ENCODE measurements around the gene GAP43.

Gene GAP43, protein sequence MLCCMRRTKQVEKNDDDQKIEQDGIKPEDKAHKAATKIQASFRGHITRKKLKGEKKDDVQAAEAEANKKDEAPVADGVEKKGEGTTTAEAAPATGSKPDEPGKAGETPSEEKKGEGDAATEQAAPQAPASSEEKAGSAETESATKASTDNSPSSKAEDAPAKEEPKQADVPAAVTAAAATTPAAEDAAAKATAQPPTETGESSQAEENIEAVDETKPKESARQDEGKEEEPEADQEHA

DNA sequence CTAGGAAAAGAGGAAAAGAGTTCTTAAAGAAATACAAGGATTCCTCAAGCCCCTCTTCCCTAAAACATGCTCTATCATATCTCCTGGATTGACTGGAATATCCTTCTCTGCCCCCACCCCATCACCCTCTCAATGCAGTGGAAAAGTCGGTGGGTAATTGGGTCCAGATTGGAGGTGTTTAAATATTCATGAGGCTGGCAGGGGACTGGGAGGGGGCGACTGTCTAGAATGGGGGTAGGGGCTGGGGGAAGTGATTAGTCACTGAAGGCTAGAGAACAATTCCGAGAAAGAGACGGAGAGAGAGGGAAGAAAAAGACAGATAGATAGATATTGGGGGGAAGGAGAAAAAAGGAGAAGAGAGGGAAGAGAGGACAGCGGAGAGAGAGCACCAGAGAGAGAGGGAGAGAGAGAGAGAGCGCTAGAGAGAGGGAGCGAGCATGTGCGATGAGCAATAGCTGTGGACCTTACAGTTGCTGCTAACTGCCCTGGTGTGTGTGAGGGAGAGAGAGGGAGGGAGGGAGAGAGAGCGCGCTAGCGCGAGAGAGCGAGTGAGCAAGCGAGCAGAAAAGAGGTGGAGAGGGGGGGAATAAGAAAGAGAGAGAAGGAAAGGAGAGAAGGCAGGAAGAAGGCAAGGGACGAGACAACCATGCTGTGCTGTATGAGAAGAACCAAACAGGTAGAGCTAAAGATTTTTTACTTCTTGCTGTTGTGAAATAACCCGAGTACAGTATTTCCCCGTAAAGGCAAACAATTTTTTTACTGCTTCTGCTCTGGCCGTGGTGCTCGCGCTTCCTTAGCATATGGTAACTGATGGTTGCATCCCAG, at the start of gene GAP43:
Gene GAP43 (plus strand): TSS at position 467 of the 825 bp plus-strand sequence. CDS start 180 bp downstream, at position 647.
- Histone ChIP-seq H3K36me3 (ENCODE audit: control insufficient read depth, insufficient read depth, low read length) (no peaks in the 10 kb centered on the region), H3K27me3 (replicated peaks; ENCODE audit: control insufficient read depth, insufficient read depth, low read length) (no peaks in the 10 kb centered on the region; the same call in 1 of the 2 replicates), H3K4me3 (replicated peaks; ENCODE audit: low read depth, low read length) (no peak within 1 kb of the TSS)
- DNase-seq (ENCODE audit: extremely low read depth, insufficient read length): no peak
- TF ChIP-seq, protein P1, sequence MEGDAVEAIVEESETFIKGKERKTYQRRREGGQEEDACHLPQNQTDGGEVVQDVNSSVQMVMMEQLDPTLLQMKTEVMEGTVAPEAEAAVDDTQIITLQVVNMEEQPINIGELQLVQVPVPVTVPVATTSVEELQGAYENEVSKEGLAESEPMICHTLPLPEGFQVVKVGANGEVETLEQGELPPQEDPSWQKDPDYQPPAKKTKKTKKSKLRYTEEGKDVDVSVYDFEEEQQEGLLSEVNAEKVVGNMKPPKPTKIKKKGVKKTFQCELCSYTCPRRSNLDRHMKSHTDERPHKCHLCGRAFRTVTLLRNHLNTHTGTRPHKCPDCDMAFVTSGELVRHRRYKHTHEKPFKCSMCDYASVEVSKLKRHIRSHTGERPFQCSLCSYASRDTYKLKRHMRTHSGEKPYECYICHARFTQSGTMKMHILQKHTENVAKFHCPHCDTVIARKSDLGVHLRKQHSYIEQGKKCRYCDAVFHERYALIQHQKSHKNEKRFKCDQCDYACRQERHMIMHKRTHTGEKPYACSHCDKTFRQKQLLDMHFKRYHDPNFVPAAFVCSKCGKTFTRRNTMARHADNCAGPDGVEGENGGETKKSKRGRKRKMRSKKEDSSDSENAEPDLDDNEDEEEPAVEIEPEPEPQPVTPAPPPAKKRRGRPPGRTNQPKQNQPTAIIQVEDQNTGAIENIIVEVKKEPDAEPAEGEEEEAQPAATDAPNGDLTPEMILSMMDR (IDR thresholded peaks at IDR 0.05; ENCODE audit: insufficient read depth, low read length, poor library complexity, severe bottlenecking): no peak

GRCh38 chr3:115576325-115576875, 46.9 kb upstream of the GAP43 start:
- H3K4me3 ChIP-seq (replicated peaks; ENCODE audit: low read depth, low read length): no peak overlapping the region
- no peaks in the 10 kb centered on the region for H3K27me3 ChIP-seq (replicated peaks; ENCODE audit: control insufficient read depth, insufficient read depth, low read length)

GRCh38 chr3:115577000-115577399, 46.3 kb upstream of the GAP43 start:
- H3K36me3 ChIP-seq (ENCODE audit: control insufficient read depth, insufficient read depth, low read length): no peaks in the 10 kb centered on the region
- H3K4me3 ChIP-seq (replicated peaks; ENCODE audit: low read depth, low read length): no peak overlapping the region
- H3K27me3 ChIP-seq (replicated peaks; ENCODE audit: control insufficient read depth, insufficient read depth, low read length): no peaks in the 10 kb centered on the region
- no peak for DNase-seq (ENCODE audit: extremely low read depth, insufficient read length)
- TF ChIP-seq, protein P1 (IDR thresholded peaks at IDR 0.05; ENCODE audit: insufficient read depth, low read length, poor library complexity, severe bottlenecking): no peak

More at GRCh38 chr3:115576325-115576875, 46.9 kb upstream of the GAP43 start:
- TF ChIP-seq, protein P1 (IDR thresholded peaks at IDR 0.05; ENCODE audit: insufficient read depth, low read length, poor library complexity, severe bottlenecking): no peak
- no peaks in the 10 kb centered on the region for H3K36me3 ChIP-seq (ENCODE audit: control insufficient read depth, insufficient read depth, low read length)
- no peak for DNase-seq (ENCODE audit: extremely low read depth, insufficient read length)

GRCh38 chr3:115578331-115578730, 45.0 kb upstream of the GAP43 start:
- no peak for DNase-seq (ENCODE audit: extremely low read depth, insufficient read length)
- TF ChIP-seq, protein P1 (IDR thresholded peaks at IDR 0.05; ENCODE audit: insufficient read depth, low read length, poor library complexity, severe bottlenecking): no peak
- no peak overlapping the region for H3K4me3 ChIP-seq (replicated peaks; ENCODE audit: low read depth, low read length)
- no peaks in the 10 kb centered on the region for H3K27me3 ChIP-seq (replicated peaks; ENCODE audit: control insufficient read depth, insufficient read depth, low read length)
- no peaks in the 10 kb centered on the region for H3K36me3 ChIP-seq (ENCODE audit: control insufficient read depth, insufficient read depth, low read length)

DNA sequence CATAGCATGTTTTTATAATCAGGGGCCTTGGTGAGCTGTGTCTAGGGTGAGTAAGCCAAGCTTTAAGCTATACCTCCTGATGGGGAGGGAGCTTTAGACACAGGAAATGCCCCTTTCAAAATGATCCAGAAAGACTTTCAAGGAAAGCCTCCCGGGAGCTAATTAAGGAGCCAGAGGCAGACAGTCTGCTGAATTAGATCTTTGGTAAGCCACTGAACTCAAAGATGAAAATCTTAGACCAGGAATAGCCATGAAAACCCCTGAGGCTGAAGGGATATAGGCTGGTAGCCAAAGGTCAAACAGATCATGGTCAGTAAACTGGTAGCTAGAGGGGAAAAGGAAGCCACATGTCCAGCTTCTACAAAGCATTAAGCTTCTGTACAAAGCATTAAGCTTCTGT, 42.7 kb upstream of the GAP43 start:
- H3K36me3 ChIP-seq (ENCODE audit: control insufficient read depth, insufficient read depth, low read length): no peaks in the 10 kb centered on the region
- no peak overlapping the region for H3K4me3 ChIP-seq (replicated peaks; ENCODE audit: low read depth, low read length)
- no peaks in the 10 kb centered on the region for H3K27me3 ChIP-seq (replicated peaks; ENCODE audit: control insufficient read depth, insufficient read depth, low read length)
- no peak for DNase-seq (ENCODE audit: extremely low read depth, insufficient read length)
- TF ChIP-seq, protein P1 (IDR thresholded peaks at IDR 0.05; ENCODE audit: insufficient read depth, low read length, poor library complexity, severe bottlenecking): no peak
